ENCODE data around the gene ARNT2.

Gene ARNT2

DNA sequence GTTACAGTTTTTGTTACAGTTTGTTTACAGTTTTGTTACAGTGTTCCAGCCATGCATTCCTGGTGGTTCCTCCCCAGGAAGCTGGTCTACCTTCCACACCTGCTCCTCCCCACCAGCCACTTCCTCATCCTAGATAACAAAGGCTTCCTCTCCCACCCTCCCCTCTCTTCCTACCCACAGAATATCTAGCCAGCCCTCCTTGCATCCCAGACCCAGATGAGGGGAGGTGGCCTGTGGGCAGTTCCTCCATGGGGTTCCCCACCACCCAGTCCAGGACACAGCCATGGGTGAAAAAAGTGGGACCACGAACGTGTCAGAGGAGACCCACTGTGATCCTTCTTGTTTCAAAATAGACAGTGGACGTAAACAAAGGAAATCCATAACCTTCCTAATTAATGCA is 168.2 kb downstream of the ARNT2 start:
- in situ Hi-C loops (cut with MboI; ENCODE audit: low pct_unique_long_range_greater_than_20kb, low sequenced_read_pairs, unreplicated experiment), result no loop called here
- TF ChIP-seq, protein P1, sequence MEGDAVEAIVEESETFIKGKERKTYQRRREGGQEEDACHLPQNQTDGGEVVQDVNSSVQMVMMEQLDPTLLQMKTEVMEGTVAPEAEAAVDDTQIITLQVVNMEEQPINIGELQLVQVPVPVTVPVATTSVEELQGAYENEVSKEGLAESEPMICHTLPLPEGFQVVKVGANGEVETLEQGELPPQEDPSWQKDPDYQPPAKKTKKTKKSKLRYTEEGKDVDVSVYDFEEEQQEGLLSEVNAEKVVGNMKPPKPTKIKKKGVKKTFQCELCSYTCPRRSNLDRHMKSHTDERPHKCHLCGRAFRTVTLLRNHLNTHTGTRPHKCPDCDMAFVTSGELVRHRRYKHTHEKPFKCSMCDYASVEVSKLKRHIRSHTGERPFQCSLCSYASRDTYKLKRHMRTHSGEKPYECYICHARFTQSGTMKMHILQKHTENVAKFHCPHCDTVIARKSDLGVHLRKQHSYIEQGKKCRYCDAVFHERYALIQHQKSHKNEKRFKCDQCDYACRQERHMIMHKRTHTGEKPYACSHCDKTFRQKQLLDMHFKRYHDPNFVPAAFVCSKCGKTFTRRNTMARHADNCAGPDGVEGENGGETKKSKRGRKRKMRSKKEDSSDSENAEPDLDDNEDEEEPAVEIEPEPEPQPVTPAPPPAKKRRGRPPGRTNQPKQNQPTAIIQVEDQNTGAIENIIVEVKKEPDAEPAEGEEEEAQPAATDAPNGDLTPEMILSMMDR (IDR thresholded peaks at IDR 0.05; ENCODE audit: extremely low read depth, insufficient read depth, missing control alignments), result no peak
- DNase-seq (ENCODE audit: low spot score), result no peak

DNA sequence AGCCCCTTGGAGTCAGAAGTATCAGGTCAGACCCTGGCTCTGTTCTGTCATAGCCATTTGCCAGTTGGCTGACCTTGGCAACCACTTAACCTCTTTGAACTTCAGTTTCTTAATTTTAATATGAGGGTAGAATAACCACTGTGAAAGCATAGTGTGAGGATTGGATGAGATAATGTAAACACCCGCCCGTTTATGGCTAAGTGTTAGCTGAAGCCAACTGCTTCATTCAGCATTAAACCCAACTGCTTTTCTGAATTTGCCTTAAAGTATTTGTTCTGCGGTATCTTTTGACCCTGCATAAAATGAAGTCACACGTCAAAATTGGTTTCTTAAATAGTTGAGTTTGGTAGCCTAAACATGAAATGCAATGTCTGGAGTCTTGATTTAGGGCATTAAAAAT is 169.4 kb downstream of the ARNT2 start:
- in situ Hi-C loops (cut with MboI; ENCODE audit: low pct_unique_long_range_greater_than_20kb, low sequenced_read_pairs, unreplicated experiment), result no loop called here
- TF ChIP-seq, protein P1 (IDR thresholded peaks at IDR 0.05; ENCODE audit: extremely low read depth, insufficient read depth, missing control alignments), result no peak
- DNase-seq (ENCODE audit: low spot score), result no peak

DNA sequence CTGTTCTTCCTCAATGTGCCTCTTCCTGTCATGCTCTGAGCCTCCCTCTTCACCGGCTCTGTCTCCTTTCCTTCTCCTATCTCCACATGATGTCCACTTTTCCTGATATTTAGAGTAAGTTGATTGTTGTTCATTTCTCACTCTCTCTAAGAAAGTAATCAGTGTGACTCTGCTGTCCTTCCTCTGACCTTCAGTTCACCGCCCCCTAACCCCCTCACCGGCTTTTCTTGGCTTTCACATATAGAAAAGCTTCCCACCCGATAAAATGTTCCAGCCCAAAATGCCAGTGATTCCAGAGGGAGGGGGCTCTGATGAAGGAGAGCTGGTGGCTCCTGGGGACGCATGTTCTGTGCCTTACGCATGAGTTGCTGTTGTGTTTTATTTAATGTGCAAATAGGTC is 170.4 kb downstream of the ARNT2 start:
- DNase-seq (ENCODE audit: low spot score), result no peak
- in situ Hi-C loops (cut with MboI; ENCODE audit: low pct_unique_long_range_greater_than_20kb, low sequenced_read_pairs, unreplicated experiment), result no loop called here
- TF ChIP-seq, protein P1 (IDR thresholded peaks at IDR 0.05; ENCODE audit: extremely low read depth, insufficient read depth, missing control alignments), result no peak

DNA sequence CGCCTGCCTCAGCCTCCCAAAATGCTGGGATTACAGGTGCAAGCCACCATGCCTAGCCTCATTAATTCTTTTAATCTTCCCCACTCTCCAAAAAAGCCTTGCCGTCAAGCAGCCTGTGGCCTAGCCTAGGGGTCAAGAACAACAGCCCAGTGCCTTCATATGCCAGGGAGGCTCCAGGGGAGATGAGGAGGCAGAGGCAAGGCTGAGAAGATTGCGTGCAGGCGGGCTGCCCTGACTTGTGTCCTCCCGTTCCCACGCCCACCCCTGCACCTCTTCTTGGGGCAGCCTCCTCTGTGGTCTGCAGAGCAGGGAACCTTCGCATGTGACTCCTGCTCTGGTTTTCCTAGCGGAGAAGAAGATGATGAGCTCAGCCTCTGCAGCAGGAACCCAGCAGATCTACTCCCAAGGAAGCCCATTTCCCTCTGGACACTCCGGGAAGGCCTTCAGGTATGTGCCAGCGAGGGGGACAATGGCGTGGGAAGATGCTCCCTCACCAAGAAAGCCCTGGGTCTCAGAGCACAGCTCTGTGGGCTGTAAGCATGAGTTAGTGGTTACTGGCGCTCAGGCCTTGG is 172.4 kb downstream of the ARNT2 start:
- TF ChIP-seq, protein P1 (IDR thresholded peaks at IDR 0.05; ENCODE audit: extremely low read depth, insufficient read depth, missing control alignments), result no peak
- in situ Hi-C loops (cut with MboI; ENCODE audit: low pct_unique_long_range_greater_than_20kb, low sequenced_read_pairs, unreplicated experiment), result no loop called here
- DNase-seq (ENCODE audit: low spot score), result no peak

DNA sequence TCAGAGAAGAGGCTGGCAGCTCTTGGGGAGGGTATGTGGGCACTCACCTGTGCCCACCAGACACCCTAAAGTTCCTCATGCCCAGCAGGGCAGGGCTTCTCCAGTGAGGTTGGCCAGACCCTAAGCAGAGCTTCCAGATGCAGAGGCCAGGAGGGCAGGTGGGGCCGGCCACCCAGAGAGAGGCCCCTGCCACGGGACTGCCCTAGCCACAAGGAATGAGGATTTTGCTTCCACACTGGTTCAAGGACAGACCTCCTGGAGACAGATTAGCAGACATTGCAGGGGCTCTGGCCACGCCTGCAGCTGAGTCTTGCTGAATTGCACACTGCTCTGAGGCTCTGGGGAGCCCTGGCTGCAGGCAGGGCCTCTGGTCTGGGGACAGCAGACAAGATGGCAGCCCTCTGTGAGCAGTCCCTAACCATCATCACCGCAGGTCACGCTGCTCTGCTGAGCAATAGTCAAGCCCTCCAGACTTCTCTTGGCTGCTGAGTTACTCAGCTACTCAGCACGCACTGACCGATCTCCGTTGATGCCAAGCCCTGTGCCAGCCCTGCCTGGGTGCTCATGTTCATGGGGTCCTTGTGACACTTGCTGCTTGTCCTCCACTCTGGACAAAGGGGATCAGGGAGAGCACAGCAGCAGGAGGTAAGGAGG is 173.5 kb downstream of the ARNT2 start:
- no peak for DNase-seq (ENCODE audit: low spot score)
- in situ Hi-C loops (cut with MboI; ENCODE audit: low pct_unique_long_range_greater_than_20kb, low sequenced_read_pairs, unreplicated experiment), result no loop called here
- TF ChIP-seq, protein P1 (IDR thresholded peaks at IDR 0.05; ENCODE audit: extremely low read depth, insufficient read depth, missing control alignments), result no peak

DNA sequence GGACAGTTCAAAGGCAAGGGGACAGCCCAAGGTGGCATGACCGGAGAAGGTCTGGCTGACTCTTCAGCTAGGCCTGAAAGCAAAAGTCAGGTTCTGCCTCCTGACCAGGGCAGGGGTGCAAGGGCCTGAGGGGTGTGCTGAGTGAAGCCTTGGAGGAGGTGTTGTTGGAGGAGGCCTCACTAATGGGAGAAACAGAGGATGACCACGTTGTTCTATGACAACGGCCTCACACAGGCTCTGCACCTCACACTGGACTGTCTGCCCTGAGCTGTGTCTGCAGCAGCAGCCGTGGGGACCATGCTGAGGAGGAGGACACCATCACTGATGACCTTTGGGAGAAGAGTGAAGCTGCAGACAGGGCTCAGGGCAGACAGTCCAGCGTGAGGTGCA is 174.0 kb downstream of the ARNT2 start:
- TF ChIP-seq, protein P1 (IDR thresholded peaks at IDR 0.05; ENCODE audit: extremely low read depth, insufficient read depth, missing control alignments), result no peak
- no peak for DNase-seq (ENCODE audit: low spot score)
- in situ Hi-C loops (cut with MboI; ENCODE audit: low pct_unique_long_range_greater_than_20kb, low sequenced_read_pairs, unreplicated experiment), result no loop called here
